ENCODE measurements around the gene ADK. TPM values are rescaled to one million over a fixed set of nuclear protein-coding genes. Genes with fewer than 3 reads are reported as not detected.
"Not testable (repeated sequence)": the region's sequence is repeated elsewhere in the genome, so short reads cannot be mapped to it uniquely, and the experiment has no call there.

ADK gene
- total RNA-seq, 2 experiments from 2014 or later, result 52.8 to 54.4 TPM

DNA sequence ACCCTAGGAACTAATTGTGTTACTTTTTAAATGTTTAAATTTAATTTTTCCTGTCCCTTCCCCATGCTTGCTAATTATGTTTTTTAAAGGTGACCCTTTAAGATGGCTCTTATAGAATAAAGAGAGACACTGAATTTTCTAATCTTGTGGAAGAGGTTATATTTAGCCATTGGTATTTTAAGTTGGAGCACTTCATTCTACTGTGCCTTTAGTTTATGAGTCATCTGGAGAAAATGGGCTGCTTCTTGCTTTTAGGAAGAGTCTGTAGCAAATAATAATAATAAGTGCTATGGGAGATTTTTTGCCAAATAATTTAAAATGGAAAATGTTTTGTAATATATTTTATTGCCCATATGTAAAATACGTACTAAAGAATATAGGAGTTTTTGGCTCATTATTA, 139.7 kb downstream of the ADK start:
- intact Hi-C loops (cut with micrococcal nuclease), result no loop called here
- ChIA-PET CTCF (interaction anchor here (0.6 kb wide), 1 partner anchor 200 kb away, joined by 3 read pairs; no protein-coding TSS in a partner anchor), POLR2A (no interaction called here)
- H3K36me3 Mint-ChIP-seq, result peaks cover 3% of the 10 kb centered on the region
- no peak for DNase-seq
- H3K4me1 Mint-ChIP-seq (ENCODE audit: low read depth), result peaks cover 8% of the 10 kb centered on the region
- no peak overlapping the region for H3K4me3 Mint-ChIP-seq
- no peak overlapping the region for H3K27ac Mint-ChIP-seq
- H3K9me3 Mint-ChIP-seq, result no peaks in the 10 kb centered on the region
- no peaks in the 10 kb centered on the region for H3K27me3 Mint-ChIP-seq

DNA sequence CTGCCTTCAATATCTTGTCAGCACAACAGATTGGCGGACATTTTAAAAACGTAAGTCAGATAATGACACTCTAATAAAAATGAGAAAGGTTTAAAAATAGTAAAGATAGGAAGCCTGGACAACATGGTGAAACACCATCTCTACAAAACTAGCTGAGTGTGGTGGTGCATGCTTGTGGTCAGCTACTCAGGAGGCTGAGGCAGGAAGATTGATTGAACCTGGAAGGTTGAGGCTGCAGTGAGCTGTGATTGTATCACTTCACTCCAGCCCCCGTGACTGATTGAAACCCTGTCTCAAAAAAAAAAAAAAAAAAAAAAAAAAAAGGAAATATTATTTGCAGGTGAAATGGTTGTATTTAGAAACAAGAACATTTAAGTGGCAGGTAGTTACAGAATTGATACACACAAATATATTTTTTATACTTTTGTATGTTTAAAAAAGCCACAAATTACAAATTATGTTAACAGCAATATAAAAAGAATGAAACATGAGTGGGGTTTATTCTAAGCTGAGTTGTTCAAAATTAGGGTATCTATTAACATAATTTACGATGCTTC, 141.9 kb downstream of the ADK start:
- Mint-ChIP-seq H3K9me3 (no peaks in the 10 kb centered on the region), H3K27ac (no peak overlapping the region), H3K36me3 (peaks cover 3% of the 10 kb centered on the region), H3K27me3 (no peaks in the 10 kb centered on the region), H3K4me3 (no peak overlapping the region), H3K4me1 (ENCODE audit: low read depth) (peaks cover 8% of the 10 kb centered on the region)
- no peak for DNase-seq
- ChIA-PET CTCF (no interaction called here), POLR2A (no interaction called here)
- intact Hi-C loops (cut with micrococcal nuclease), result no loop called here

DNA sequence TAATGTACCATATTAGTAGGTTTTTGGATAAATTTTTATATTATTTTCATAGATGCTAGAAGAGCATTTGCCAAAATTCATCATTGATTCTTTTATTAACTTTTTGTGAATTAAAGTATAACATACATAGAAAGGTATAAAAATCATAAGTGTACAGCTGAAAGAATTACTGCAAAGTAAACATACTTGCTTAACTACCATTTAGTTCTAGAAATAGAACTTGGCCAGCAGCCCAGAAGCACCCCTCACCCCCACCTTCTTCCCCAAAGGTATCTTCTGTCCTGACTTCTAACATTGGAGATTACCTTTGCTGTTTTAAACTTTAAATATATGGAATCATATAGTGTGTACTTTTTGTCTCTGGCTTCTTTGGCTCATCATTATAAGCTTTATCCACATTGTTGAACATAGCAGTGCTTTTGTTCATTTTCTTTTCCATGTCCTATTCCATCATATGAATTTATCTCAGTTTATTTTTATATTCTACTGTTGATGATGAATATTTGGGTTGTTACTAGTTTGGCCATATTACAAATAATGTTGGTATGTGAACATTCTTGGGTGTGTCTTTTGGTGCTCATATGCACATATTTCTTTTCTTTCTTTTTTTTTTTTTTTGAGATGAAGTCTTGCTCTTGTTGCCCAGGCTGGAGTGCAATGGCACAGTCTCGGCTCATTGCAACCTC, 142.8 kb downstream of the ADK start:
- peaks cover 4% of the 10 kb centered on the region for H3K36me3 Mint-ChIP-seq
- intact Hi-C loops (cut with micrococcal nuclease), result no loop called here
- no peak overlapping the region for H3K4me3 Mint-ChIP-seq
- peaks cover 8% of the 10 kb centered on the region for H3K4me1 Mint-ChIP-seq (ENCODE audit: low read depth)
- H3K27ac Mint-ChIP-seq, result no peak overlapping the region
- ChIA-PET POLR2A (no interaction called here), CTCF (no interaction called here)
- H3K9me3 Mint-ChIP-seq, result no peaks in the 10 kb centered on the region
- DNase-seq, result no peak
- H3K27me3 Mint-ChIP-seq, result no peaks in the 10 kb centered on the region

DNA sequence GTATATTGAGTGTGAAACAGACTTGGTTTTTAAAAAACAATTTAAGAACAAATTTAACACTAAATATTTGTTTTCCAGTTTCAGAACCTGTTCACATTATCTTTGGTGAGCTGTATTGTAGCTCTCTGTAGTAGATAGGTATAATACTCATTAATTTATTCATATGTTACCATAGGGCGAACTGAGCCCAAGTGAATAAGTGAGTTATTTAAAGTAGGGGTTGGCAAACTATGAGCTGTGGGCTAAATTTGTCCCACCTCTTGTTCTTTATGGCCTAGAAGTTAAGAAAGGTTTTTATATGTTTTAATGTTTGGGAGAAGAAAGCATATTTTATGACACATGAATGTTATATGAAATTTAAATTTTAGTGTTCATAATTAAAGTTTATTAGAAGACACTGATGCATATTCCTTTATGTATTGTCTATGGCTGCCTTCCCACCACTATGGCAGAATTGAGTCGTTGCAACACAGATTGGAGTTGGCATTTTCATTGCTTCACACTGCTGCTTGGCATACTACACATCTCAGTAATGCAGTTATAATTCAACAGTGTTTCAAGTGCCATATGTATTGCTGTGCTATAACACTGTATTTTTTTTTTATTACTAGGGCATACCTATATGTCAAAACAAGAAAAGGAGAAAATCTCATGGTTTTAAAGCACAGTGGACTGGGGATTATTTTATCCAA, 146.5 kb downstream of the ADK start:
- H3K27me3 Mint-ChIP-seq, result no peaks in the 10 kb centered on the region
- no peak for DNase-seq
- H3K4me1 Mint-ChIP-seq (ENCODE audit: low read depth), result peaks cover 3% of the 10 kb centered on the region
- intact Hi-C loops (cut with micrococcal nuclease), result no loop called here
- CTCF ChIA-PET, result no interaction called here
- H3K4me3 Mint-ChIP-seq, result no peak overlapping the region
- POLR2A ChIA-PET, result no interaction called here
- no peak overlapping the region for H3K27ac Mint-ChIP-seq
- no peaks in the 10 kb centered on the region for H3K9me3 Mint-ChIP-seq
- peaks cover 4% of the 10 kb centered on the region for H3K36me3 Mint-ChIP-seq

DNA sequence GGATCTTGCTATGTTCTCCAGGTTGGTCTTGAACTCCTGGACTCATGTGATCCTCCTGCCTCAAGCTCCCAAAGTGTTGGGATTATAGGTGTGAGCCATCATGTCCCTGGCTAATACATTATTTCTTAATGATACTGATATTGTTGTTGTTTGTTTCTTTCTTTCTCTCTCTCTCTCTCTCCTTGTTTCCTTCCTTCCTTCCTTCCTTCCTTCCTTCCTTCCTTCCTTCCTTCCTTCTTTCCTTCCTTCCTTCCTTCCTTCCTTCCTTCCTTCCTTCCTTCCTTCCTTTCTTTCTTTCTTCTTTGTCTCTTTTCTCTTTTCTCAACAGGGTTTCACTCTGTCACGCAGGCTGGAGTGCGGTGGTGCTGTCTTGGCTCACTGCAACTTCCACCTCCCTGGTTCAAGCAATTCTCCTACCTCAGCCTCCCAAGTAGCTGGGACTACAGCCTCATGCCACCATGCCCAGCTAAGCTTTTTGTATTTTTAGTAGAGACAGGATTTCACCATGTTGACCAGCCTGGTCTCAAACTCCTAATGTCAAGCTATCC, 149.1 kb downstream of the ADK start:
- DNase-seq; H3K27me3 Mint-ChIP-seq; H3K36me3 Mint-ChIP-seq; H3K4me3 Mint-ChIP-seq; H3K27ac Mint-ChIP-seq; H3K9me3 Mint-ChIP-seq; intact Hi-C loops (cut with micrococcal nuclease); POLR2A ChIA-PET; H3K4me1 Mint-ChIP-seq (ENCODE audit: low read depth); CTCF ChIA-PET: not testable (repeated sequence)

DNA sequence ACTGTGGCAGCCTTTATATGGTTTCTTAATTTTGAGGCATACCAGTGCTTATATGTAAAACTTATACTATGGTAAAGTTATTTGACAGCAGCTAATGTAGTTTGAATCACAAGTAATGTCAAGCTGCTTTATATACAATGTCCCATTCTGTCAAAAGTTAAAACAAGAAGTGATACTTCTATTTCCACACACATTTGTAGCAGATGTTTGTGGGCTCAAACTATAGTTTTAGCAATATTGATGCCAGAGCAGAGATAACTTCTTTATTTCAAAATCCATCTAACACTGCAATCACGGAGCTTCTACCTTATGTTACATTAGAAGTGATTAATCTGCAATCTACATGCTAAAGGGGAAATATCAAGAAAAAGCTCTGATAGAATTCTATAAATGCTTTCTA, 149.6 kb downstream of the ADK start:
- no peak for DNase-seq
- ChIA-PET POLR2A (no interaction called here), CTCF (no interaction called here)
- Mint-ChIP-seq H3K27me3 (no peaks in the 10 kb centered on the region), H3K4me1 (ENCODE audit: low read depth) (no peaks in the 10 kb centered on the region), H3K4me3 (no peak overlapping the region), H3K27ac (no peak overlapping the region), H3K9me3 (no peaks in the 10 kb centered on the region), H3K36me3 (peaks cover 1% of the 10 kb centered on the region)
- intact Hi-C loops (cut with micrococcal nuclease), result no loop called here

DNA sequence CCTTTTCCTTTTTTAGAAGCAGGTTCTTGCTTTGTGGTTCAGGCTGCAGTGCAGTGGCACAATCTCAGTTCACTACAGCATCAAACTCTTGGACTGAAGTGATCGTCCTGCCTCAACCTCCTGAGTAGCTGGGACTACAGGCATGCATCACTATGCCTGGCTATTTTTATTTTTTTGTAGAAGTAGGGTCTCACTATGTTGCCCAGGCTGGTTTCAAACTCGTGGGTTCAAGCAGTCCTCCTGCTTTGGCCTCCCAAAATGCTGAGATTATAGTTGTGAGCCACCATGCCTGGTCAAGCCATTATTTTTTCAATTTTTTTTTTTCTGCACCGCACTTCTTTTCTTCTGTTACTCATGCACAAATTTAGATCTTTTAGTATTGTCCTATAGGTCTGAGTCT, 154.7 kb downstream of the ADK start:
- no peak overlapping the region for H3K4me3 Mint-ChIP-seq
- H3K36me3 Mint-ChIP-seq, result no peaks in the 10 kb centered on the region
- peaks cover 8% of the 10 kb centered on the region for H3K4me1 Mint-ChIP-seq (ENCODE audit: low read depth)
- no peak for DNase-seq
- ChIA-PET CTCF (interaction anchor here (1.1 kb wide), 1 partner anchor 793 kb away, joined by 6 read pairs; no protein-coding TSS in a partner anchor), POLR2A (interaction anchor here (0.6 kb wide), 1 partner anchor 77 kb away, joined by 3 read pairs; no protein-coding TSS in a partner anchor)
- no peak overlapping the region for H3K27ac Mint-ChIP-seq
- H3K27me3 Mint-ChIP-seq, result no peaks in the 10 kb centered on the region
- intact Hi-C loops (cut with micrococcal nuclease), result no loop called here
- no peaks in the 10 kb centered on the region for H3K9me3 Mint-ChIP-seq

DNA sequence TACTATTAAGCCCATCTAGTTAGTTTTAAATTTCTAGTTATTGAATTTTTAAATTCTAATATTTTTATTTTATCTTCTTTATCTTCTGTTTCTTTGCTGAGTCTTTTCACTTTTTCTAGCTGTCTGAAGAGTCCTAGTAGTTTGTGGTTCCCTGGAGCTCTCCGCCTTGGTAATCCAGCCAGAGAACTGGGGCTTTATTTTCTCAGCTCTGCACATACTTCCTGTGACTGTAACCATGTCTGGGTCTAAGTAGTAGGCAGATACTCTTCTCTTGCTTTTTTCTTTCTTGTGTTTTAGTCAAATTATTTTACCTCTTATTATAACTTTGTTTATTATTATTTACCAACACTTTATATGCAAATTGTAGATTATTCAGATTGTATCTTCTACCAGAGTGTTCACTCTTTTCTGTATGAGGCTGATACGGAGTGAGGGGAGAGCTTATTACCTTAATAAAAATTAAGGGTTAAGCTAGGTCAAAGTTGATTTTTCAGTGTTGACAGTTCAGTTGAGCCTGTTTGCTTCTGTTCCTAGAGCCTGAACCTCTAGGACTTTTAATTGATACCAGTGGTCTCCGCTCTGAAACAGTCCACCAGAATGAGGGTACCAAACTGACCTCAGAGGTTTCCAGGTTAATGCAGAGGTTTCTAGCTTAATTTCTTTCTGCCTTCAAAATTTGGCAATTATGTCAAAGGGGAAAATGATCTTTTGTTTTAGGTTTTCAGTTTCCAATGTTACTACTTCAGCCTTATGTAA, 155.4 kb downstream of the ADK start:
- no peaks in the 10 kb centered on the region for H3K36me3 Mint-ChIP-seq
- H3K4me3 Mint-ChIP-seq, result no peak overlapping the region
- no peaks in the 10 kb centered on the region for H3K27me3 Mint-ChIP-seq
- DNase-seq, result no peak
- ChIA-PET POLR2A (no interaction called here), CTCF (interaction anchor here (1.1 kb wide), 1 partner anchor 792 kb away, joined by 6 read pairs; no protein-coding TSS in a partner anchor)
- intact Hi-C loops (cut with micrococcal nuclease), result no loop called here
- H3K9me3 Mint-ChIP-seq, result no peaks in the 10 kb centered on the region
- no peak overlapping the region for H3K27ac Mint-ChIP-seq
- peaks cover 8% of the 10 kb centered on the region for H3K4me1 Mint-ChIP-seq (ENCODE audit: low read depth)

DNA sequence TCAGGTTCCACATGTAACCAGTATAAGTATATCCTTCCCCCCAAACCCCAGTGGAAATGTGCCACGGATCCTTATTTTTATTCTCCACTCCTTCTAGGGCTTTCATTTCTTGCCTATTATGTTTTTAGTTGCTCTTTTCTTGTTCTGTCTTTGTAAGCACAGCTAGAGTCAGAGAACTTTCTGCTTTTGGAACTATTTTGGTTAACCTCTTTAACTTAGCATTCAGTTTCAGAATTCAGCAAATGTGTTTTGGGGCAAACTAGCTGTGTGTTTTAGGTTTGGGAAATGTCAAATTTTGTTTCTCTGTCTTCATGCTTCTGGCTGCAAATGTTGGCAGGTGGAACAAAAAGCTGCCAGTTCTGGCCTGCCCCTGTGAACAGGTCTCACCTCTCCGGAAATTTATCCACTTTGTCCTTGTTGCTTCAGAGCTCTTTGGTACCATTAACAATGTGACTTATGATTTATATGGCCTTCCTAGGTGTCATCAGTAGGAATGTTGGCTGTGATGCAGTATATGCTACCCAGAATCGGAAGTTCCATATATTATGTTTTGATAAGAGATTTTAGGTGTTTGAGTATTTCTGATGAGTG, 156.1 kb downstream of the ADK start:
- Mint-ChIP-seq H3K9me3 (no peaks in the 10 kb centered on the region), H3K27me3 (no peaks in the 10 kb centered on the region), H3K27ac (no peak overlapping the region), H3K4me1 (ENCODE audit: low read depth) (peaks cover 8% of the 10 kb centered on the region), H3K4me3 (no peak overlapping the region), H3K36me3 (no peaks in the 10 kb centered on the region)
- CTCF ChIA-PET, result interaction anchor here (1.1 kb wide), 1 partner anchor 792 kb away, joined by 6 read pairs; no protein-coding TSS in a partner anchor
- DNase-seq, result no peak
- intact Hi-C loops (cut with micrococcal nuclease), result no loop called here
- POLR2A ChIA-PET, result no interaction called here

DNA sequence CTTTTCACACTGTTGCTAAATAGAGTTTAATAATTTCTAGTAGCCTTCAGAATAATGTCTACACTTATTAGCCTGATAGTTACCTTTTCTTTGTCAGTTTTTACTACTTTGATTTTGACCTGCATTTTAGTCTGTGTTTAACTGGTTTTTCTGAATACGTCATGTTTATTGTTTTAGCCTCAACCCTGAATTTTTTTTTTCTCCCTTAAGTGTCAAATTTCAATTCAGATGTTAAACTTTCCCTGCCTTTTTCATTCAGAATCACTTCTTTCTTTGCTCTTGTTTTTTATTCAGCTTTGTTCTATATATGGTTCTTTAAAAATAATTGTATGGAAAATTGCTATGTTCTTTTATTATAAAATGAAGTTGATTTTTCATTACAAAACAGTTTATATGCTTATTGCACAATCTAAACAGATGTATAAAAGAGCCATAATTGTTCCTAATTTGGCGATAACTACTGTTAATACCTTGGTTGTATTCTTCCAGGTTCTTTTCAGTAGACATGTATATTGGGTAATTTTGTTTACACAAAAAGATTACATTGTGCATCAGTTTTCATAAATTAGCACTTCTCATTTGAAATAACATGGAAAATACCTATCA, 159.7 kb downstream of the ADK start:
- ChIA-PET CTCF (no interaction called here), POLR2A (no interaction called here)
- DNase-seq, result no peak
- no peaks in the 10 kb centered on the region for H3K9me3 Mint-ChIP-seq
- intact Hi-C loops (cut with micrococcal nuclease), result no loop called here
- no peaks in the 10 kb centered on the region for H3K27me3 Mint-ChIP-seq
- H3K4me3 Mint-ChIP-seq, result no peak overlapping the region
- H3K36me3 Mint-ChIP-seq, result no peaks in the 10 kb centered on the region
- H3K4me1 Mint-ChIP-seq (ENCODE audit: low read depth), result peaks cover 20% of the 10 kb centered on the region
- H3K27ac Mint-ChIP-seq, result no peak overlapping the region

DNA sequence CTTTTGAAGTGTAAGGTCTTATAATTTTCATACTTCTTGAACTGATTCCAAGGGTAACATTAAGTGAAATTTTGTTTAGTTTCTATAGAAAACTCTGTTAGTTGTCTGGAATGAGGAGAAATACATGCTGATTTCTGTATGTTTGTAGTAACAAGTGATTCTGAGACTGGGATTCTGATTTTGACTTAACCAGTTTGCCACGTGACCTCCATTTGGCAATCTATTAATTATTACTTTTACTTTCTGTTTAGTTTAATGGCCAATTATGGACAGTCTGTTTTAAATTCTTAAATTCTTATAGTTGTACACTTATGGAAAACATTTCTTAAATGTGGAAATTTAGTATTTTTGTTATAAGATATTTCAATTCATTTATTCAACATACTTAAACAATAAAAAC, 163.1 kb downstream of the ADK start:
- Mint-ChIP-seq H3K9me3 (peaks cover 3% of the 10 kb centered on the region), H3K27me3 (no peaks in the 10 kb centered on the region), H3K27ac (no peak overlapping the region), H3K4me3 (no peak overlapping the region), H3K36me3 (peaks cover 18% of the 10 kb centered on the region), H3K4me1 (ENCODE audit: low read depth) (peaks cover 14% of the 10 kb centered on the region)
- DNase-seq, result no peak
- intact Hi-C loops (cut with micrococcal nuclease), result no loop called here
- CTCF ChIA-PET, result no interaction called here
- POLR2A ChIA-PET, result no interaction called here

DNA sequence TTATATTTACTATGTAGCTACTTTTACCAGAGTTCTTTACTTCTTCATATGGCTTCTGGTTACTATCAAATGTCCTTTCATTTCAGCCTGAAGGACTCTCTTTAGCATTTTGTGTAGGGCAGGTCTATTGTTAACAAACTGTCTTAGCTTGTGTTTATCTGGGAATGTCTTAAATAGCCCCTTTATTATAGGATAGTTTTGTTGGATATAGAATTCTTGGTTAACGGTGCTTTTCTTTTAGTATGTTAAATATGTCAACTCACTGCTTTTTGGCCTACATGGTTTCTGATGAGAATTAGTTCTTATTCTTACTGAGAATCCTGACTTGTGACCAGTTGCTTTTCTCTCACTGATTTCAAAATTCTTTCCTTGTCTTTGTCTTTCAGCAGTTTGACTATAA, 169.0 kb downstream of the ADK start:
- no peak overlapping the region for H3K4me3 Mint-ChIP-seq
- H3K4me1 Mint-ChIP-seq (ENCODE audit: low read depth), result peaks cover 2% of the 10 kb centered on the region
- no peak for DNase-seq
- intact Hi-C loops (cut with micrococcal nuclease), result no loop called here
- no peak overlapping the region for H3K27ac Mint-ChIP-seq
- no peaks in the 10 kb centered on the region for H3K27me3 Mint-ChIP-seq
- H3K9me3 Mint-ChIP-seq, result peaks cover 21% of the 10 kb centered on the region
- peaks cover 50% of the 10 kb centered on the region for H3K36me3 Mint-ChIP-seq
- ChIA-PET POLR2A (no interaction called here), CTCF (no interaction called here)
